SK-N-MC (cell line): ENCODE results near the gene LRPAP1.

Experiments
- EZH2 ChIP-seq: fragments of 200-600 bp; sonication (generic); IDR thresholded peaks from one replicate; pipeline ENCODE4 v1.6.1; 2017; ENCODE audit warnings: antibody characterized with exemption
- FOXP2 ChIP-seq: optimal IDR thresholded peaks from 2 replicates; pipeline ENCODE3; 2011; ENCODE audit warnings: mild to moderate bottlenecking, moderate library complexity; ENCODE audit not compliant: insufficient read depth; ENCODE audit errors: extremely low read length, control extremely low read depth
- POLR2AphosphoS5 ChIP-seq: IDR thresholded peaks from 2 replicates; pipeline ENCODE4 v1.6.1; 2012; ENCODE audit warnings: mild to moderate bottlenecking, low read depth, low read length, borderline replicate concordance

GRCh38 chr4:3518511-3518880 lies 13.7 kb downstream of the LRPAP1 start:
- TF ChIP-seq EZH2 (no peak), POLR2AphosphoS5 (no peak), FOXP2 (no peak)
